Gastroesophageal sphincter (tissue), 4 donors: ENCODE measurements around the gene C1QTNF9. TPM values are rescaled to one million over a fixed set of nuclear protein-coding genes. Genes with fewer than 3 reads are reported as not detected.

Experiments
- ATAC-seq: fragments of 150-250 bp; one replicate; pipeline ENCODE4 v1.9.1; 2016; ENCODE audit warnings: mild to moderate bottlenecking, moderate library complexity
- H3K27ac ChIP-seq, 4 donors: fragments of 200-600 bp; sonication (generic) in 3 of 4; 1 replicate in 3 of 4; 2 replicates in 1 of 4; pipeline ENCODE4 v1.5.1; 2016 to 2019
- H3K27me3 ChIP-seq: fragments of 200-600 bp; sonication (generic); one replicate; pipeline ENCODE4 v1.5.1; 2019
- H3K36me3 ChIP-seq, 2 donors: fragments of 200-600 bp; sonication (generic); one replicate each; pipeline ENCODE4 v1.5.1; 2019; ENCODE audit warnings: control low read depth in 1 of 2
- H3K4me1 ChIP-seq, 3 donors: fragments of 200-600 bp; sonication (generic); 1 replicate in 2 of 3; 2 replicates in 1 of 3; pipeline ENCODE4 v1.5.1; 2016 to 2019; ENCODE audit warnings: control low read depth in 2 of 3
- H3K4me3 ChIP-seq, 2 donors: fragments of 200-600 bp; sonication (generic); one replicate each; pipeline ENCODE4 v1.5.1; 2019; ENCODE audit warnings: mild to moderate bottlenecking in 1 of 2, moderate library complexity in 1 of 2
- H3K9me3 ChIP-seq, 3 donors: fragments of 200-600 bp; sonication (generic); one replicate each; pipeline ENCODE4 v1.5.1; 2017 to 2019; ENCODE audit warnings: control low read depth in 2 of 3
- EP300 ChIP-seq: sonication (generic); formaldehyde crosslinking; IDR thresholded peaks from one replicate; pipeline ENCODE4 v1.6.1; 2017; ENCODE audit warnings: antibody characterized with exemption, mild to moderate bottlenecking
- POLR2A ChIP-seq, 2 donors: fragments of 450-650 bp; IDR thresholded peaks; one replicate each; pipeline ENCODE4 v1.6.1; 2017; ENCODE audit warnings: antibody characterized with exemption in 2 of 2, mild to moderate bottlenecking in 2 of 2, moderate library complexity in 1 of 2
- POLR2AphosphoS5 ChIP-seq: sonication (generic); formaldehyde crosslinking; IDR thresholded peaks from one replicate; pipeline ENCODE4 v1.6.1; 2017; ENCODE audit warnings: antibody characterized with exemption
- WGBS, 2 donors: methylation state at CpG; one replicate each; pipeline ENCODE4 v1.1.5; 2018; ENCODE audit warnings: low coverage in 1 of 2; 5-methylcytosine and 5-hydroxymethylcytosine counted together
- total RNA-seq, 4 donors: library from RNA; depleted of rRNA; stranded (reverse); fragments of >200 nt; gene quantifications; one replicate each; pipeline ENCODE4 v1.1.0, GENCODE V29; 2016
- TF ChIP-seq, protein P1 (sequence below), 4 experiments: fragments of 200-600 bp in 2 of 4; fragments of 450-650 bp in 2 of 4; sonication (generic) in 1 of 4; IDR thresholded peaks; one replicate each; pipeline ENCODE4 v1.5.1; 2017 to 2019; ENCODE audit warnings: antibody characterized with exemption in 4 of 4, mild to moderate bottlenecking in 2 of 4, moderate library complexity in 2 of 4

The C1QTNF9 gene
- total RNA-seq, 4 donors from 2014 or later = 0.81 to 2.4 (median 1.1) TPM; not detected in 1

DNA sequence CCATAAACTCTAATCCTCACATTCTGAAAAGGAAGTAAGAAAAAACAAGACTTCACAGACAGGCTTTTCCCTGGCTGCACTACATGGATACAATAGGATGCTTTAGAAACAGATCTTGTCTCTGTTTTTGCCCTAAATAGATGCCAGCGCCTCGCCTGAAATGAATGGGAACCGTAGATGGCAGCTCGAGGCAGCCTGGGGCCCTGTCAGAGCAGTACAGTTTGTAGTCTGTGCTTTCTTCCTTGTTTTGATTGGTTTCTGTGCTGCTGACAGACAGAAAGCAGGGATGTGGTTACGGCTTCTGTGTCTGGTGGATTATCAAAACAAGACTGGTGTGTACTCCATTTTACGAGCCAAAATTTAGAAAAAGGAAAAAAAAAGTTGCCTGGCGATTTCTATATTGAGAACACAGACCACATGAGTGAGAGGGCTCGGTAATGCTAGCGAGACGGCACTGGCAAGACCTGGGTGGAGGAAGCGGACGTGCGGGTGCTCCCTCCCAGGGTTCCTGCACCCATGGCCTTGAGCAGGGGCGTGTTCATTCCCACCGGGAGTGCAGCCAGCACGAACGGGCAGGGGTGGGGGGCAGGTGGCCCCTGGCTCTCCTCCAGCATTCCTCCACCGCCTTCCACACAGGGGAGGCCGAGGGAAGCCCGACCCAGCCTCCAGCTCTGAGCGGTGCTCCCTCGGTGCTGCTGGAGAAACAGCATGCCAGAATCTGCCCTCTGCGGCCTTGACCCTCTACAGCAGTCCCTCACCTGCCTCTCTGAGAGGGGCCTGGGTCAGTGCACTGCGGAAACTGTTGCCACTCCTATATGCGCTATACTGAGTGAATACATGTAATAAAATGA is 37.6 kb upstream of the C1QTNF9 start:
- H3K4me1 ChIP-seq = peaks cover 0 to 68% (median 27%) of the 10 kb centered on the region in 3 donors
- no peaks in the 10 kb centered on the region for H3K36me3 ChIP-seq
- H3K9me3 ChIP-seq = no peaks in the 10 kb centered on the region
- no peaks in the 10 kb centered on the region for H3K27me3 ChIP-seq
- peak; percentile 67 for ATAC-seq
- TF ChIP-seq POLR2A (IDR thresholded peaks at IDR 0.05) (no peak), POLR2AphosphoS5 (peak; percentile 39), EP300 (no peak)
- TF ChIP-seq, protein P1, sequence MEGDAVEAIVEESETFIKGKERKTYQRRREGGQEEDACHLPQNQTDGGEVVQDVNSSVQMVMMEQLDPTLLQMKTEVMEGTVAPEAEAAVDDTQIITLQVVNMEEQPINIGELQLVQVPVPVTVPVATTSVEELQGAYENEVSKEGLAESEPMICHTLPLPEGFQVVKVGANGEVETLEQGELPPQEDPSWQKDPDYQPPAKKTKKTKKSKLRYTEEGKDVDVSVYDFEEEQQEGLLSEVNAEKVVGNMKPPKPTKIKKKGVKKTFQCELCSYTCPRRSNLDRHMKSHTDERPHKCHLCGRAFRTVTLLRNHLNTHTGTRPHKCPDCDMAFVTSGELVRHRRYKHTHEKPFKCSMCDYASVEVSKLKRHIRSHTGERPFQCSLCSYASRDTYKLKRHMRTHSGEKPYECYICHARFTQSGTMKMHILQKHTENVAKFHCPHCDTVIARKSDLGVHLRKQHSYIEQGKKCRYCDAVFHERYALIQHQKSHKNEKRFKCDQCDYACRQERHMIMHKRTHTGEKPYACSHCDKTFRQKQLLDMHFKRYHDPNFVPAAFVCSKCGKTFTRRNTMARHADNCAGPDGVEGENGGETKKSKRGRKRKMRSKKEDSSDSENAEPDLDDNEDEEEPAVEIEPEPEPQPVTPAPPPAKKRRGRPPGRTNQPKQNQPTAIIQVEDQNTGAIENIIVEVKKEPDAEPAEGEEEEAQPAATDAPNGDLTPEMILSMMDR (IDR thresholded peaks at IDR 0.05) = no peak
- 0 to 9% methylated on average over 6 to 11 of the region's 25 CpGs for WGBS, 2 donors
- peak overlapping the region; percentile 29 to 51 for H3K4me3 ChIP-seq
- H3K27ac ChIP-seq = peak overlapping the region; percentile 71 to 89 (median 86)

DNA sequence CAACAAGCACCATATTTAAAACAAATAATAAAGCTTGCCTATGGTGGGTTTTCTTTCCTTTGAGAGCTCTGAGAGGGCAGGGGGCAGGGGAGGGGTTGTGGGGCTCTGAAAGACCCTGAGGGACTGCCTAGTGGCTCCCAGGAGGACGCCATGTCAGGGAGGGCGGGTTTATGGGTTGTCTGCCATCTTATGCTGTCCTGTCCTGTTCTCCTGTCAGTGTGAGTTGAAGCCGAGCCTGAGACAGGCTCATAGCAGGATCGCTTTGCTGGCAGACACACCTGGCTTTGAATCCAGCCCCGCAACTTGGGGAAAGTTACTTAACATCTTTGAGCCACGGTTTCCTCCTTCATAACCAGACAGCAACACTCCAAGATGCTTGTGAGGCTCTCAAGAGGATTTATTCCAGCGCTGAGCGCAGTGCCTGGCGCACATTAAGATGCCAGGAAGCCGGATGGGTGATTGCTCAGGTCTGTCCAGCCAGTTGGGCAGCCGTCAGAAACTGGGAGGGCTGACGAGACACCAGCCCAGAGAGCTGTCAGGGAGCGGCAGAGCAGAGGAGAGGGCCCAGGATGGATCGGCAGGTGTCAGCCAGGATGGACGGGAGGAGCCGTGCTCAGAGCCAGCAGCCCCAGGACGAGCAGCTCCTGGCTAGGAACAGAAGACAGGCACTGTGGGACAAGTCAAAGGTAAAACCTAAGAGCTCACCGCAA is 36.8 kb upstream of the C1QTNF9 start:
- H3K9me3 ChIP-seq = no peaks in the 10 kb centered on the region
- TF ChIP-seq POLR2AphosphoS5 (no peak), EP300 (no peak), POLR2A (IDR thresholded peaks at IDR 0.05) (no peak)
- TF ChIP-seq, protein P1 (IDR thresholded peaks at IDR 0.05) = no peak
- no peaks in the 10 kb centered on the region for H3K36me3 ChIP-seq
- 57 to 67% methylated on average over 8 to 10 of the region's 18 CpGs for WGBS, 2 donors
- H3K4me3 ChIP-seq = peak overlapping the region in 1 of 2 donors; percentile 51
- H3K27ac ChIP-seq = peak overlapping the region; percentile 71 to 89 (median 86)
- ATAC-seq = no peak
- peaks cover 0 to 64% (median 27%) of the 10 kb centered on the region in 3 donors for H3K4me1 ChIP-seq
- H3K27me3 ChIP-seq = no peaks in the 10 kb centered on the region

DNA sequence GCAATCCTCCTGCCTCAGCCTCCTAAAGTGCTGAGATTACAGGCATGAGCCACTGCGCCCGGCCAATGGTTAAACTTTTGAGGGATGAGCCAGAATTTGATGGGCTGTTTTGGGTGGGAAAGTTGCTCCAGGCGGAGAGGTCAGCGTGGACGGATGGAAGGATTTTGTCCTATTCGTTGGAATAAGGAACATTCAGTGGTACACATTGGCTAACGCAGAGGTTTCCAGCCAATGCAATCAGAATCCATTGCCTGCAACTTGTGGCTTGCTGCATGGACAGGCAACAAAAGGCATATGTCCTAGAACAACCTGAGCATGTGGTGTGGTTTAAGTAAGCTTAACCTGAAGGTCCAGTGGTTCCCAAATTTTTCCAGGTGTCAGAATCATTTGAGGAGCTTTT is 35.5 kb upstream of the C1QTNF9 start:
- WGBS, 2 donors = 87% methylated on average over 6 of the region's 7 CpGs; no CpG with 5 or more reads in 1 of the 2 donors
- H3K27ac ChIP-seq = peak overlapping the region in 2 of 4 donors; percentile 1 to 4

DNA sequence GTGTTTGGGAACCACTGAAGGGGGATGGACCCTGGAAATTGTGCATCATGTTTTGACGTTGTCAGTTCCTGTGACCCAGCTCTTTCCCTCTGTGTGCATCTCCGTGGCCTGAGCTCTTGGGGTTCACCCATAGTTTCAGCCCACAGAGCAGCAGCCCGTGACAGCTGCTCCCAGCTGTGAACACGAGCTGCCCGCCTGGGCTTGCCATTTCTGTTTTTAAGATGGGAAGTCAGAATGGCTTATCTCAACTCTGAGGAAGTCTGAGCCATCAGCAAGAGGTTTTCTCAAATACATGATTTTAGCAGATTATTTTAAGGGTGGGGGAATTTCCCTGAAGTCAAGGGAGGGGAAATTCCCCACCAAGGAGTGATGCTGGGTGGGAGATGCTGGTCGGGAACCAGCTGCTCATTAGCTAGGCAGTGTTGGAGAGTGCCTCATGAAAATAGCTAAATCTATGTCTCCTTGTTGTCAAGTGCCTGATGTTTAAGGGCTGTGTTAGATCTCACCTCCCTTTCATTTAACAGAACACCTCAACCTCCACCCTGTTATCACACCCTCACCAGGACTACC is 34.8 kb upstream of the C1QTNF9 start:
- WGBS, 2 donors = 53 to 67% methylated on average over 1 to 2 of the region's 6 CpGs
- TF ChIP-seq POLR2A (IDR thresholded peaks at IDR 0.05) = no peak
- TF ChIP-seq, protein P1 (IDR thresholded peaks at IDR 0.05) = no peak
- no peak for TF ChIP-seq EP300
- TF ChIP-seq POLR2AphosphoS5 = no peak
- Histone ChIP-seq H3K4me1 (peaks cover 0 to 56% (median 27%) of the 10 kb centered on the region in 3 donors), H3K36me3 (no peaks in the 10 kb centered on the region), H3K27ac (peak overlapping the region in 2 of 4 donors; percentile 1 to 4), H3K9me3 (no peaks in the 10 kb centered on the region), H3K27me3 (no peaks in the 10 kb centered on the region), H3K4me3 (no peak overlapping the region)
- no peak for ATAC-seq

More for the DNA sequence above, 35.5 kb upstream of the C1QTNF9 start:
- TF ChIP-seq POLR2A (IDR thresholded peaks at IDR 0.05) = no peak
- TF ChIP-seq POLR2AphosphoS5 = no peak
- TF ChIP-seq, protein P1 (IDR thresholded peaks at IDR 0.05) = no peak
- TF ChIP-seq EP300 = no peak
- peaks cover 0 to 56% (median 27%) of the 10 kb centered on the region in 3 donors for H3K4me1 ChIP-seq
- ATAC-seq = no peak
- no peaks in the 10 kb centered on the region for H3K27me3 ChIP-seq
- no peak overlapping the region for H3K4me3 ChIP-seq
- H3K36me3 ChIP-seq = no peaks in the 10 kb centered on the region
- no peaks in the 10 kb centered on the region for H3K9me3 ChIP-seq
